DND-41 (cell line): ENCODE data around the gene PSMD13.
"Not testable (repeated sequence)": the region's sequence is repeated elsewhere in the genome, so short reads cannot be mapped to it uniquely, and the experiment has no call there.

Source experiments
- ATAC-seq: fragments of 200-7000 bp; cut with Tn5 transposase; 3 replicates; pipeline ENCODE4 v1.9.1; 2021; ENCODE audit warnings: low read depth; ENCODE audit not compliant: insufficient read depth
- DNase-seq: peaks from one replicate; pipeline ENCODE4 v3.0.0-alpha.2; 2020
- H2AFZ ChIP-seq: 2 replicates; pipeline ENCODE4 v1.6.0; 2012; ENCODE audit warnings: low read depth, low read length
- H3K27ac ChIP-seq: 2 replicates; pipeline ENCODE4 v1.5.1; 2012; ENCODE audit warnings: low read length, inconsistent platforms
- H3K27me3 ChIP-seq: fragments of 200-600 bp; sonication (generic); 2 replicates; pipeline ENCODE4 v1.6.0; 2012; ENCODE audit warnings: low read length, mild to moderate bottlenecking, inconsistent platforms; ENCODE audit not compliant: insufficient read depth, poor library complexity
- H3K36me3 ChIP-seq: 2 replicates; pipeline ENCODE4 v1.5.1; 2012; ENCODE audit warnings: low read length, inconsistent platforms; ENCODE audit not compliant: insufficient read depth
- H3K4me1 ChIP-seq: 2 replicates; pipeline ENCODE4 v1.5.1; 2012; ENCODE audit warnings: mild to moderate bottlenecking, low read length; ENCODE audit not compliant: insufficient read depth
- H3K4me2 ChIP-seq: 2 replicates; pipeline ENCODE4 v1.6.0; 2012; ENCODE audit warnings: mild to moderate bottlenecking, moderate library complexity, low read length, inconsistent platforms; ENCODE audit not compliant: insufficient read depth
- H3K4me3 ChIP-seq, 2 experiments: fragments of 200-600 bp in 1 of 2; shearing (Covaris generic) in 1 of 2; 2 replicates each; pipeline ENCODE4 v1.5.1; 2012 to 2016; ENCODE audit warnings: inconsistent platforms in 2 of 2, low read length in 2 of 2, mild to moderate bottlenecking in 2 of 2, low read depth in 1 of 2, moderate library complexity in 1 of 2
- H3K79me2 ChIP-seq: 2 replicates; pipeline ENCODE4 v1.6.0; 2012; ENCODE audit warnings: low read length, inconsistent platforms; ENCODE audit not compliant: insufficient read depth
- H3K9ac ChIP-seq: 2 replicates; pipeline ENCODE4 v1.6.0; 2012; ENCODE audit warnings: low read depth, mild to moderate bottlenecking, inconsistent platforms, low read length, moderate library complexity
- H3K9me3 ChIP-seq: 2 replicates; pipeline ENCODE4 v1.5.1; 2012; ENCODE audit warnings: low read length, moderate library complexity, mild to moderate bottlenecking, inconsistent platforms; ENCODE audit not compliant: insufficient read depth, severe bottlenecking
- H4K20me1 ChIP-seq: 2 replicates; pipeline ENCODE4 v1.6.0; 2012; ENCODE audit warnings: low read length; ENCODE audit not compliant: insufficient read depth
- CTCF ChIP-seq: IDR thresholded peaks from 2 replicates; pipeline ENCODE4 v1.5.1; 2012; ENCODE audit warnings: borderline replicate concordance, low read length, moderate library complexity, mild to moderate bottlenecking; ENCODE audit not compliant: poor library complexity, severe bottlenecking; ENCODE audit errors: extremely low read depth
- EZH2 ChIP-seq: IDR thresholded peaks from 3 replicates; pipeline ENCODE4 v1.6.1; 2012; ENCODE audit warnings: borderline replicate concordance, low read depth, mild to moderate bottlenecking, moderate library complexity, low read length, inconsistent platforms; ENCODE audit not compliant: severe bottlenecking

Gene PSMD13

DNA sequence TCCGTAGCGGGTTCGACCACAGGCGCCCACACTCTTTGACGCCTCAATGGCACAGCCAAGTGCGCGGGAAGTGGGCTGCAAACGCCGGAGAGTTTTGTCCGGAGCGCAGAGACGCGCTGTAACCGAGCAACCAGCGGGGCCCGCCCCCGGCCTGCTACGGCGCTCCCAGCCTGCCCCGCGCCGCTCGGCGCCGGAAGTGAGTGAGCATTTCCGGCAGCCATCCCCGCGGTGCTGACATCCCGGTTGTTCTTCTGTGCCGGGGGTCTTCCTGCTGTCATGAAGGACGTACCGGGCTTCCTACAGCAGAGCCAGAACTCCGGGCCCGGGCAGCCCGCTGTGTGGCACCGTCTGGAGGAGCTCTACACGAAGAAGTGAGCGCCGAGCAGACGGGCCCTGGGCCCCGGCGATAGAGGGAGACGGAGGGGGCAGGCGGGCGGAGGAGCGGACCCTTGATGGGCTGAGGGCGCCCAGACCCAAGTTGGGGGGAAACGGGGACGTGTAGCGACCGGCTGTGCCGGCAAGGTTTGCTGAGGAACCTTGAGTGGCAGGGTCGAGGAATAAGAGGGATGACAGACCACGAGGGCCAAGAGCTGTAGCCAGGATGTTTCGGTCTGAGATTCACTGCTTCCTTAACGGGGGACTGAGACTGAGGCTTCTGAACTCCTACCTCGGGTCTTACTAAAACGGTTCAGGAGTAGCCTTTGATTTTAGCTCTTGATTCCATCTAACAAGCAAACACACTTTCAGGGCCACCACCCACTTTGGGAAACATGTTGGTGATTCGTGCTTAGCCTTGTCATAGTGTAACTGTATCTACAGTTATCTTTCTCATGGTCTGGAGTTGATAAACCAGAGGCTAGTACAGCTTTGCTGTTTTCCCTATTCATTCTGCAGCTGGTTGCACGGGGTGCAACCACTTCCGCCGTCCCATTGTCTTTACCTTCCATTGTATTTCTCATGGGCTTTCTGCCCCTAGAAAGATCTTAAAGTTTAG lies at the start of gene PSMD13:
Gene PSMD13 (plus strand): TSS at position 203 of the 994 bp plus-strand sequence. CDS start 74 bp downstream, at position 277.
- Histone ChIP-seq H3K27ac (peak within 1 kb of the TSS; percentile 84), H2AFZ (peak within 1 kb of the TSS; percentile 78), H3K27me3 (no peaks in the 10 kb centered on the region), H3K79me2 (peaks cover 60% of the 10 kb centered on the region), H3K4me1 (peaks cover 40% of the 10 kb centered on the region), H3K4me3 (peak within 1 kb of the TSS; percentile 76 to 86), H4K20me1 (peaks cover 22% of the 10 kb centered on the region), H3K9ac (peak within 1 kb of the TSS; percentile 76), H3K36me3 (peaks cover 34% of the 10 kb centered on the region), H3K4me2 (peak within 1 kb of the TSS; percentile 92), H3K9me3 (no peaks in the 10 kb centered on the region)
- no peak for TF ChIP-seq EZH2
- TF ChIP-seq CTCF: no peak
- DNase-seq (peak; percentile 91), ATAC-seq (peak; percentile 91)

DNA sequence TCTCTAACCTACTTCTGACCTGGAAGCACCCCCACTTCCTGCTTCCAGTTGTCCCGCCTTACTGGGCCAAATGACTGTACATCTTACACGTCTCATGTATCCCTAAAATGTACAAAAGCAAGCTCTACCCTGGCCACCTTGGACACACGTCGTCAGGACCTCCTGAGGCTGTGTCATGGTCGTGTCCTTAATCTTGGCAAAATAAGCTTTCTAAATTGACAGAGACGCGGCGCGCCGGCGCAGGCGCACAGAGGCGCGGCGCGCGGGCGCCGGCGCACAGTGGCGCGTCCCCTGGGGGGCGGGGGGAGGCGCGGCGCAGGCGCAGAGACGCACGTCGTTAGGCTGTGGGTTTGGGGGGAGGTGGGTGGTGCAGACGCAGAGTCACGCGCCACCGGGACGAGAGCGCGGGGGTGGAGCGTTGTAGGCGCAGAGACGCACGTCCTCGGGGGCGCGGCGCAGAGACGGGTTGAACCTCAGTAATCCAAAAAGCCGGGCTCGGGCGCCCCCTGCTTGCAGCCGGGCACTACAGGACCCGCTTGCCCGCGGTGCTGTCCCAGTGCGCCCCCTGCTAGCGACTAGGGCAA lies 47.5 kb upstream of the PSMD13 start:
- peak; percentile 8 for DNase-seq
- H3K4me2 ChIP-seq, H3K4me3 ChIP-seq, H3K36me3 ChIP-seq, H4K20me1 ChIP-seq, H3K79me2 ChIP-seq, H2AFZ ChIP-seq, H3K9ac ChIP-seq, H3K27me3 ChIP-seq, ATAC-seq, H3K9me3 ChIP-seq, H3K27ac ChIP-seq: not testable (repeated sequence)
- H3K4me1 ChIP-seq: peaks cover 10% of the 10 kb centered on the region

- H2AFZ ChIP-seq, H3K27me3 ChIP-seq, H3K4me2 ChIP-seq, H3K4me3 ChIP-seq, H3K9me3 ChIP-seq, H3K36me3 ChIP-seq, H3K9ac ChIP-seq, H4K20me1 ChIP-seq, H3K27ac ChIP-seq, H3K79me2 ChIP-seq: not testable (repeated sequence)
- ATAC-seq: peak; percentile 54
- TF ChIP-seq CTCF: peak; percentile 36
- peaks cover 10% of the 10 kb centered on the region for H3K4me1 ChIP-seq
- peak; percentile 58 for DNase-seq
Observed at GRCh38 chr11:189843-190311, 46.9 kb upstream of the PSMD13 start.

DNA sequence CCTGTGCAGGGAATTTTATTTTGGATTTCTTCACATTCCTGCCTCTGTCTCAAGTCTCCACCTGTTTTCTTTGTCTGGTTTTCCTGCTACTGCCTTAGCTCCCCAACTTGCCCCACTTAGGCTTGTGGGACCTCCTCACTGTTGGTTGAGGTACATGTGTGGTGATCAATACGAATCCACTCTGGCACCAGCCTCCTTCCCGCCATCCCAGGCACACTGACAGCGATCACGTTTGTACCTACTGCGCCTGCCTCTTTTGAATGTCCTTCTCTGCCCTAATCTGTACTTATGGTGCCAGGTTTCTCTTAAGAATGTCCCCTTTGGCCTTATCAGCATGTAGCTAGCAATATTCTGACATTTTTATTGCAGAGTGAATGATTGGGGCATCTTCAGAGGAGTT lies 46.2 kb upstream of the PSMD13 start:
- not testable (repeated sequence) for H2AFZ ChIP-seq, H3K4me3 ChIP-seq, H3K79me2 ChIP-seq, DNase-seq, H4K20me1 ChIP-seq, H3K4me2 ChIP-seq, H3K27ac ChIP-seq, H3K27me3 ChIP-seq, ATAC-seq, H3K9ac ChIP-seq, H3K36me3 ChIP-seq, H3K9me3 ChIP-seq
- peaks cover 10% of the 10 kb centered on the region for H3K4me1 ChIP-seq
